Thyroid gland (tissue), 4 donors: ENCODE results near the gene DOCK8.
"Not testable (repeated sequence)": the region's sequence is repeated elsewhere in the genome, so short reads cannot be mapped to it uniquely, and the experiment has no call there.

Experiments used
- CTCF ChIP-seq, 6 experiments: fragments of 200-600 bp in 3 of 6; fragments of 450-650 bp in 3 of 6; sonication (generic) in 3 of 6; IDR thresholded peaks; one replicate each; pipeline ENCODE4 v1.5.1; 2016 to 2019; ENCODE audit warnings: antibody characterized with exemption in 6 of 6, mild to moderate bottlenecking in 2 of 6, inconsistent platforms in 1 of 6, moderate library complexity in 1 of 6
- POLR2A ChIP-seq, 2 donors: fragments of 450-650 bp; IDR thresholded peaks; one replicate each; pipeline ENCODE4 v1.6.1; 2017; ENCODE audit warnings: antibody characterized with exemption in 2 of 2, mild to moderate bottlenecking in 2 of 2, moderate library complexity in 1 of 2

- not testable (repeated sequence) for TF ChIP-seq CTCF, POLR2A (IDR thresholded peaks at IDR 0.05)
These were observed 44.9 kb upstream of the DOCK8 start for GRCh38 chr9:169757-170156.
